Neural progenitor cell (in vitro differentiated cells): ENCODE measurements around the gene NOD1. TPM values are rescaled to one million over a fixed set of nuclear protein-coding genes. Genes with fewer than 3 reads are reported as not detected.
A peak's percentile ranks its signal among the peaks of the same experiment; 100 is the strongest.

Experiments
- DNase-seq: peaks from one replicate; pipeline ENCODE4 v3.0.0-alpha.2; 2016; ENCODE audit warnings: low spot score
- H2AFZ ChIP-seq: fragments of 200-600 bp; sonication (generic); replicated peaks from 2 replicates; pipeline ENCODE4 v1.6.1; 2016; ENCODE audit warnings: antibody characterized with exemption
- H3F3A ChIP-seq: fragments of 200-600 bp; sonication (generic); 2 replicates; pipeline ENCODE4 v1.6.1; 2016; ENCODE audit warnings: antibody characterized with exemption, low read depth
- H3K27ac ChIP-seq: fragments of 200-600 bp; sonication (generic); 2 replicates; pipeline ENCODE4 v1.5.1; 2016; ENCODE audit warnings: mild to moderate bottlenecking
- H3K27me3 ChIP-seq: fragments of 200-600 bp; sonication (generic); 2 replicates; pipeline ENCODE4 v1.6.1; 2016; ENCODE audit warnings: mild to moderate bottlenecking, moderate library complexity
- H3K36me3 ChIP-seq: fragments of 200-600 bp; sonication (generic); 2 replicates; pipeline ENCODE4 v1.5.1; 2016
- H3K4me1 ChIP-seq: fragments of 200-600 bp; sonication (generic); 2 replicates; pipeline ENCODE4 v1.6.1; 2016; ENCODE audit warnings: mixed run types
- H3K4me2 ChIP-seq: fragments of 200-600 bp; sonication (generic); 2 replicates; pipeline ENCODE4 v1.6.1; 2016
- H3K4me3 ChIP-seq: fragments of 200-600 bp; sonication (generic); 2 replicates; pipeline ENCODE4 v1.5.1; 2016
- H3K79me2 ChIP-seq: fragments of 200-600 bp; sonication (generic); 2 replicates; pipeline ENCODE4 v1.6.1; 2016; ENCODE audit warnings: low read depth
- H3K9ac ChIP-seq: fragments of 200-600 bp; sonication (generic); 2 replicates; pipeline ENCODE4 v1.6.1; 2016
- H3K9me3 ChIP-seq: fragments of 200-600 bp; sonication (generic); 2 replicates; pipeline ENCODE4 v1.5.1; 2016; ENCODE audit warnings: low read depth
- H4K20me1 ChIP-seq: fragments of 200-600 bp; sonication (generic); 2 replicates; pipeline ENCODE4 v1.6.1; 2016; ENCODE audit warnings: low read depth
- H3K27ac Mint-ChIP-seq: 3 replicates; pipeline ENCODE4 v1.8.0; 2021; ENCODE audit warnings: mixed read lengths
- H3K27me3 Mint-ChIP-seq: 2 replicates; pipeline ENCODE4 v1.8.0; 2022; ENCODE audit warnings: low read depth, mild to moderate bottlenecking, inconsistent platforms, moderate library complexity, mixed read lengths; ENCODE audit not compliant: insufficient read depth
- H3K36me3 Mint-ChIP-seq: 3 replicates; pipeline ENCODE4 v1.8.0; 2021; ENCODE audit warnings: mixed read lengths
- H3K4me1 Mint-ChIP-seq: 3 replicates; pipeline ENCODE4 v1.8.0; 2021; ENCODE audit warnings: mixed read lengths
- H3K4me3 Mint-ChIP-seq: 3 replicates; pipeline ENCODE4 v1.8.0; 2021; ENCODE audit warnings: mild to moderate bottlenecking, moderate library complexity, mixed read lengths
- H3K9me3 Mint-ChIP-seq: 3 replicates; pipeline ENCODE4 v1.8.0; 2020; ENCODE audit warnings: mixed read lengths
- CTCF ChIP-seq: fragments of 200-600 bp; sonication (generic); IDR thresholded peaks from 2 replicates; pipeline ENCODE4 v1.5.1; 2017; ENCODE audit warnings: antibody characterized with exemption, mild to moderate bottlenecking
- EZH2 ChIP-seq: fragments of 200-600 bp; sonication (generic); IDR thresholded peaks from 2 replicates; pipeline ENCODE4 v1.6.1; 2017; ENCODE audit warnings: antibody characterized with exemption, mild to moderate bottlenecking, moderate library complexity
- EZH2phosphoT487 ChIP-seq: fragments of 200-600 bp; sonication (generic); IDR thresholded peaks from 2 replicates; pipeline ENCODE4 v1.6.1; 2017; ENCODE audit warnings: antibody characterized with exemption
- total RNA-seq: library from RNA; depleted of rRNA; stranded (reverse); fragments of >200 nt; gene quantifications from 2 replicates; pipeline ENCODE4 v1.2.3, GENCODE V29; 2015; ENCODE audit warnings: low replicate concordance

Gene NOD1
- total RNA-seq, 1 donor from 2014 or later, result 5.0 TPM

- H4K20me1 ChIP-seq, result no peaks in the 10 kb centered on the region
- no peaks in the 10 kb centered on the region for H3K27me3 Mint-ChIP-seq
- no peaks in the 10 kb centered on the region for H3K9me3 ChIP-seq
- H3K9ac ChIP-seq, result no peak overlapping the region
- H3K27me3 ChIP-seq, result peaks cover 9% of the 10 kb centered on the region
- no peak overlapping the region for H2AFZ ChIP-seq
- H3K4me1 ChIP-seq, result peaks cover 20% of the 10 kb centered on the region
- no peak overlapping the region for H3K27ac ChIP-seq
- no peak overlapping the region for H3K4me3 ChIP-seq
- no peaks in the 10 kb centered on the region for H3K36me3 ChIP-seq
- H3K27ac Mint-ChIP-seq, result no peak overlapping the region
- peaks cover 3% of the 10 kb centered on the region for H3K9me3 Mint-ChIP-seq
- peaks cover 4% of the 10 kb centered on the region for H3F3A ChIP-seq
- H3K4me1 Mint-ChIP-seq, result peaks cover 38% of the 10 kb centered on the region
- DNase-seq, result no peak
- H3K79me2 ChIP-seq, result no peaks in the 10 kb centered on the region
- H3K4me3 Mint-ChIP-seq, result peak overlapping the region; percentile 11
- TF ChIP-seq EZH2phosphoT487 (no peak), EZH2 (no peak), CTCF (no peak)
- no peaks in the 10 kb centered on the region for H3K36me3 Mint-ChIP-seq
- no peak overlapping the region for H3K4me2 ChIP-seq
These were observed 6.4 kb downstream of the NOD1 start for GRCh38 chr7:30472081-30472783.

DNA sequence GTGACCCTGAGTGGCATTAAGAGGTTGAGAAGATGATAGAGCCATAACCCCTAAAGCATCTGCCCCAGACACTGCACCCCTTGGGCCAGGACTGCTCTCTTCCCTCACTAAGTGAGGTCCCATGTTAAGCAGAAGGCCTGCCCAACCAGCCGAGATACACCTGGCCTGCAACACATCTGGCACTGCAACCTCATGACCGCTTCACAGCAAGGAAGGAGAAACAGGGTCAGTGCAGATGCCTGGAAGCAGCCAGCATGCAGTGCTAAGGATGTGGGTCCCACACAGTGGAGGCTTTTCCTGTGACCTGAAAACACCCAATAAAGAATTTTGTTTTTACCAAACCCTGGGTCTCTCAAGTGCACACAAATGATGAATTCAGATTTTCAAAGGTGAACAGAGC is 7.4 kb downstream of the NOD1 start:
- no peak overlapping the region for H3K9ac ChIP-seq
- no peak overlapping the region for H3K27ac Mint-ChIP-seq
- peaks cover 4% of the 10 kb centered on the region for H3F3A ChIP-seq
- no peak for DNase-seq
- no peaks in the 10 kb centered on the region for H4K20me1 ChIP-seq
- TF ChIP-seq EZH2 (no peak), EZH2phosphoT487 (no peak), CTCF (no peak)
- no peak overlapping the region for H3K4me3 Mint-ChIP-seq
- H3K79me2 ChIP-seq, result no peaks in the 10 kb centered on the region
- no peaks in the 10 kb centered on the region for H3K36me3 ChIP-seq
- H3K4me1 ChIP-seq, result peaks cover 20% of the 10 kb centered on the region
- H3K36me3 Mint-ChIP-seq, result no peaks in the 10 kb centered on the region
- H3K27ac ChIP-seq, result no peak overlapping the region
- H3K27me3 ChIP-seq, result no peaks in the 10 kb centered on the region
- H3K4me3 ChIP-seq, result no peak overlapping the region
- peaks cover 38% of the 10 kb centered on the region for H3K4me1 Mint-ChIP-seq
- H3K9me3 ChIP-seq, result no peaks in the 10 kb centered on the region
- no peak overlapping the region for H3K4me2 ChIP-seq
- no peaks in the 10 kb centered on the region for H3K27me3 Mint-ChIP-seq
- peaks cover 3% of the 10 kb centered on the region for H3K9me3 Mint-ChIP-seq
- H2AFZ ChIP-seq, result no peak overlapping the region

DNA sequence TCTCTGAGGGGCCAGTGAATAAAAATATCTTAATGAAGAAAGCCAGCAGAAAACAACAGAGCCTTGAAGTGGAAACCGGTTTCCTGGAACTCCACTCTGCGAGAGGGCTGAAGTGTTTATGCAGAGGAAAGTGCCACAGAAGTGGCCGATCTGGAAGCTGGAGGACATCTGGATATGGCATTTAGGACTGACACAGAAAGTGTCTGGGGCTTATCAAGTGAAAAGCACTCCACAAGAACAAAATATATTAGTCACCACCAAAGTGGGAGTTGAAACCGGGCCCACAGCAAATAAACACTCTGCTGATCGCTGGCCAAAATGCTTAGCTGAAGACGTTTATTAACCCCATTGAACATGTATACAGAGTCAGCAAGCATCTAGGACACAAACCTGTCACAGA is 7.8 kb downstream of the NOD1 start:
- no peak overlapping the region for H3K4me3 ChIP-seq
- H3K27me3 ChIP-seq, result no peaks in the 10 kb centered on the region
- Mint-ChIP-seq H3K27ac (no peak overlapping the region), H3K4me3 (no peak overlapping the region), H3K36me3 (no peaks in the 10 kb centered on the region), H3K9me3 (peaks cover 3% of the 10 kb centered on the region), H3K27me3 (no peaks in the 10 kb centered on the region), H3K4me1 (peaks cover 38% of the 10 kb centered on the region)
- TF ChIP-seq CTCF (no peak), EZH2phosphoT487 (no peak), EZH2 (no peak)
- H3F3A ChIP-seq, result peaks cover 4% of the 10 kb centered on the region
- no peaks in the 10 kb centered on the region for H3K9me3 ChIP-seq
- no peaks in the 10 kb centered on the region for H4K20me1 ChIP-seq
- no peaks in the 10 kb centered on the region for H3K36me3 ChIP-seq
- H3K27ac ChIP-seq, result no peak overlapping the region
- no peak for DNase-seq
- no peak overlapping the region for H3K9ac ChIP-seq
- H3K79me2 ChIP-seq, result no peaks in the 10 kb centered on the region
- no peak overlapping the region for H3K4me2 ChIP-seq
- no peak overlapping the region for H2AFZ ChIP-seq
- H3K4me1 ChIP-seq, result peaks cover 20% of the 10 kb centered on the region
